A673 (cell line): Measurements from ENCODE around the gene RFX2.

Source experiments
- CTCF ChIP-seq: fragments of 300-800, 200-600 bp; sonication (generic); conservative IDR thresholded peaks from 2 replicates; pipeline ENCODE4 v1.5.1; 2017; ENCODE audit warnings: low read depth, mild to moderate bottlenecking, antibody characterized with exemption, low read length, moderate library complexity, mixed read lengths
- EZH2 ChIP-seq: fragments of 200-600 bp; sonication (generic); IDR thresholded peaks from 2 replicates; pipeline ENCODE4 v1.6.1; 2017; ENCODE audit warnings: borderline replicate concordance, low read depth, mild to moderate bottlenecking, mixed read lengths, antibody characterized with exemption, low read length; ENCODE audit not compliant: poor library complexity, severe bottlenecking

GRCh38 chr19:6058518-6059201 is 51.6 kb downstream of the RFX2 start:
- TF ChIP-seq CTCF (no peak), EZH2 (no peak)
